Measurements from ENCODE around the gene NIPSNAP3A. TPM values are rescaled to one million over a fixed set of nuclear protein-coding genes. Genes with fewer than 3 reads are reported as not detected.

The NIPSNAP3A gene
- total RNA-seq, 1 experiment from 2014 or later, result 38.4 TPM

DNA sequence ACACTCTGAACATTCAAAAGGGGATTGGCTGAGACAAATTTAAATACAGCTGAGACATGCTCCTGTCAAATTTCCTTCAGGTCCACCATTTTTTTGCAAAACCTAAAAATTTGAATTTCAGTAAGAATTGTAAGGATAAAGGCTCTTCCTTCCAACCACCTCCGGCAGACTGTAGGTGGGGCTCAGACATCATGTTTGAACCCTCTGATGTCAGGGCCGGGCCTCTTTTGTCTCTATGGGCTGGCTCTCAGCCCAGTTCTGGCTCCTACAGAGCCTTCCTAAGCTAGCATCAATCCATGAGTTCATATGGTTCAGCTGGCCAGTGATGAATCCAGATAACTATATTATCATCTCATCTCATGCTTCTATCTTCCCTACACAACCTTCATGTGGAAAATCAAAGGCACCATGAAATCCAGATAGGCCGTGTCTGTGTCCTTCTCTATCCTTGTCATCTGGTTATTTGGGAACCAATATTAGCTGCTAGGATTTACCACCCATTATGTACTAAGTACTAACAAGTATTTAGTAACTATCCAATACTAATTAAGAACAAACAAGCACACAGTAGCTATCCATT is 60.6 kb downstream of the NIPSNAP3A start:
- DNase-seq (ENCODE audit: low spot score), result no peak

Other genes starting within 250 kb of the NIPSNAP3A start
- not detected in 2 replicates for gene OR13F1, start 243.4 kb upstream of the NIPSNAP3A start, total RNA-seq (2014; rRNA removed; shearing (Covaris generic))
- gene OR13C4, start 220.5 kb upstream of the NIPSNAP3A start, total RNA-seq (2014; rRNA removed; shearing (Covaris generic)), result not detected in 2 replicates
- not detected in 2 replicates for gene OR13C3, start 210.8 kb upstream of the NIPSNAP3A start, total RNA-seq (2014; rRNA removed; shearing (Covaris generic))
- not detected in 2 replicates for gene OR13C8, start 178.5 kb upstream of the NIPSNAP3A start, total RNA-seq (2014; rRNA removed; shearing (Covaris generic))
- not detected in 2 replicates for gene OR13C5, start 148.3 kb upstream of the NIPSNAP3A start, total RNA-seq (2014; rRNA removed; shearing (Covaris generic))
- gene OR13C2, start 142.1 kb upstream of the NIPSNAP3A start, total RNA-seq (2014; rRNA removed; shearing (Covaris generic)), result not detected in 2 replicates
- gene OR13C9, start 129.5 kb upstream of the NIPSNAP3A start, total RNA-seq (2014; rRNA removed; shearing (Covaris generic)), result not detected in 2 replicates
- not detected in 2 replicates for gene OR13D1, start 53.2 kb upstream of the NIPSNAP3A start, total RNA-seq (2014; rRNA removed; shearing (Covaris generic))
- gene NIPSNAP3B, start 16.4 kb downstream of the NIPSNAP3A start, total RNA-seq (2014; rRNA removed; shearing (Covaris generic)), result 0.62 and 1.5 TPM in 2 replicates
- gene ABCA1, start 180.5 kb downstream of the NIPSNAP3A start, total RNA-seq (2014; rRNA removed; shearing (Covaris generic)), result 10.9 and 11.6 TPM in 2 replicates